ENCODE measurements around the gene P4HB.

DNA sequence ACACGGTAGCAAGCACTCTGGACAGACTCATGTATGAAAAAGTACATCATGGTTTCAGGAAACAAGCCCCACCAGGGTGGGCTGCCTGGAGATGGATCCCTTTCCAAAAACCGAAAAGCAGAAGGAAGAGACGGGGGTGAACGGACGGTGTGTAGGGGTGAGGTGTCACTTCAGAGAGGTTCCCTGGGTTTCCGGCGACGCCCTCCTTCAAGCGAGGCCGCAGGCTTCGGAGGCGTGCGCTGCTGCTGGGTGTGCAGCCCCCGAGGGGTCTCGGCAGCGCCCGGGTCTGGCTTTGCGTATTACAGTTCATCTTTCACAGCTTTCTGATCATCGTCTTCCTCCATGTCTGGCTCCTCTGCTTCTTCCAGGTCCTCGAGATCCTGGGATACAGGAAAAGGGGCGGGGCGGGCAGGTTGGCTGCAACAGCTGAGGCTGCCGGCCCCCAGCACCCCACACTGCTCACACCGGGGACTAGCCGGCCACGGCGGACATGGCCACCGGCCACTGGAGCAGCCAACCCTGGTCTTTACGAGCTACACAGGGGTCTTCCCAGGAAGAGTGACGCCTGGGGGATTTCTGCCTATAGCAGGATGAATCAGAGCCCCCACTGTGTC is 16.5 kb downstream of the P4HB start:
- TF ChIP-seq, protein P1, sequence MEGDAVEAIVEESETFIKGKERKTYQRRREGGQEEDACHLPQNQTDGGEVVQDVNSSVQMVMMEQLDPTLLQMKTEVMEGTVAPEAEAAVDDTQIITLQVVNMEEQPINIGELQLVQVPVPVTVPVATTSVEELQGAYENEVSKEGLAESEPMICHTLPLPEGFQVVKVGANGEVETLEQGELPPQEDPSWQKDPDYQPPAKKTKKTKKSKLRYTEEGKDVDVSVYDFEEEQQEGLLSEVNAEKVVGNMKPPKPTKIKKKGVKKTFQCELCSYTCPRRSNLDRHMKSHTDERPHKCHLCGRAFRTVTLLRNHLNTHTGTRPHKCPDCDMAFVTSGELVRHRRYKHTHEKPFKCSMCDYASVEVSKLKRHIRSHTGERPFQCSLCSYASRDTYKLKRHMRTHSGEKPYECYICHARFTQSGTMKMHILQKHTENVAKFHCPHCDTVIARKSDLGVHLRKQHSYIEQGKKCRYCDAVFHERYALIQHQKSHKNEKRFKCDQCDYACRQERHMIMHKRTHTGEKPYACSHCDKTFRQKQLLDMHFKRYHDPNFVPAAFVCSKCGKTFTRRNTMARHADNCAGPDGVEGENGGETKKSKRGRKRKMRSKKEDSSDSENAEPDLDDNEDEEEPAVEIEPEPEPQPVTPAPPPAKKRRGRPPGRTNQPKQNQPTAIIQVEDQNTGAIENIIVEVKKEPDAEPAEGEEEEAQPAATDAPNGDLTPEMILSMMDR (conservative IDR thresholded peaks at IDR 0.05; ENCODE audit: low read depth, low read length): no peak
- TF ChIP-seq FOS (IDR thresholded peaks at IDR 0.05; ENCODE audit: low read depth, low read length): no peak
- TF ChIP-seq BHLHE40 (IDR thresholded peaks at IDR 0.05; ENCODE audit: low read depth, low read length): no peak
- no peak for TF ChIP-seq POLR2A (IDR thresholded peaks at IDR 0.05; ENCODE audit: low read depth, low read length)
- TF ChIP-seq SMC3 (IDR thresholded peaks at IDR 0.05; ENCODE audit: low read depth, low read length): no peak
